ENCODE data around the gene PCDH15.

PCDH15 gene

DNA sequence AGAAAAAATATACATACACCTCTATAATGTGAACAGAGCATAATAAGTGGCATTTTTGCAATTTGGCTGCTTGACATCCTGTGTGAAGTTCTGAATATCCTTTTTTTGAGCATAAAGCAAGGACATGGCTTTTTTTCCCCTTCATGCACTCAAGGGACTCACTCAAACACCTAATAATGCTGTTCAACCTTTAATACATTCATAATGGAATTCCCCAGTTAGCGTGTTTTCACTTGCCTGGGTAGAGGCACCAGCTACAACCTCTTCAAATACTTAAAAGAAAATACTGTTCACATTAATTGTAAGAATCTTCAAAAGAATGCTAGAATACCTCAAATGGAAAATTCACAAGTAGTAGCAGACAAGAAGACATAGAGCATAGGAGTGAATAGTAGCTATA lies 316.8 kb downstream of the PCDH15 start:
- Histone ChIP-seq H3K27ac (ENCODE audit: low read depth, low read length) (no peak overlapping the region), H3K27me3 (ENCODE audit: control insufficient read depth, insufficient read depth, low read length) (no peaks in the 10 kb centered on the region), H3K36me3 (ENCODE audit: control insufficient read depth, insufficient read depth, low read length) (no peaks in the 10 kb centered on the region), H3K4me3 (ENCODE audit: low read depth, low read length) (no peak overlapping the region), H3K9me3 (ENCODE audit: control insufficient read depth, insufficient read depth, low read length) (no peaks in the 10 kb centered on the region), H3K4me1 (ENCODE audit: control insufficient read depth, insufficient read depth, low read length) (no peaks in the 10 kb centered on the region), H3K9ac (ENCODE audit: low read depth, low read length) (no peak overlapping the region)

DNA sequence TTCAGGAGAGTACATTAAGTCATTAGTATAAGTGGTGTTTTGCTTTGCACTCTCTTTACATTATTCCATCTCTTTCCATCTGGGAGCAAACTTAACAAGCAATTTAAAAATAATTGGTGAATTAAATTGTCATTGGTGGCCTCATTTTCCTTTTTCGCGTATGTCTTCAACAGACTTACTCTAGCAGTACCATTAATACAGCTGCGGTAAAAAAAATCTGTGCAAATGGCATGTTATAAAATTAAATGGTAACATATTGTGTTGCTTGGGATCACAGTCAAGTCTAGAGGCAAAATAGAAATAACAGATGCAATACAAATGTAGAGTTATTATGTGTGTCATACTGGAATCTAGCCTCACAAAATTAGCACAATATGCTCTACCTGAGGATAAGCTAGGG lies 322.4 kb downstream of the PCDH15 start:
- Histone ChIP-seq H3K4me3 (ENCODE audit: low read depth, low read length) (no peak overlapping the region), H3K36me3 (ENCODE audit: control insufficient read depth, insufficient read depth, low read length) (no peaks in the 10 kb centered on the region), H3K9ac (ENCODE audit: low read depth, low read length) (no peak overlapping the region), H3K9me3 (ENCODE audit: control insufficient read depth, insufficient read depth, low read length) (no peaks in the 10 kb centered on the region), H3K4me1 (ENCODE audit: control insufficient read depth, insufficient read depth, low read length) (peaks cover 20% of the 10 kb centered on the region), H3K27ac (ENCODE audit: low read depth, low read length) (no peak overlapping the region), H3K27me3 (ENCODE audit: control insufficient read depth, insufficient read depth, low read length) (no peaks in the 10 kb centered on the region)

DNA sequence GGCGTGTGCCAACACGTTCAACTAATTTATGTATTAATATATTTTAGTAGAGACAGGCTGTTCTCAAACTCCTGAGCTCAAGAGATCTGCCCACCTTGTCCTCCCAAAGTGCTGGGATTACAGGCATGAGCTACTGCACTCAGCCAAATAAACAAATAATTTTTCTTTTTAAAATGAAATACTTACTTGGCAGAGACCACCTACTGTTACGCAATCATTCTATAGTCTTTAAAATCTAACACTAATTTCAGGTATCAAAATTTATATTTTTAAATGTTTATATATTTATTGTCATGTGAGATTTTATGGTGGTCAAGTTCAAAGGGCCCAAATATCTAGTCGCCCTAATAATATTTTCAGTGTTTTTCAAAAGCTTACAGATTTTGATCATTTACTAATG lies 323.3 kb downstream of the PCDH15 start:
- H3K27me3 ChIP-seq (ENCODE audit: control insufficient read depth, insufficient read depth, low read length) = no peaks in the 10 kb centered on the region
- H3K36me3 ChIP-seq (ENCODE audit: control insufficient read depth, insufficient read depth, low read length) = no peaks in the 10 kb centered on the region

DNA sequence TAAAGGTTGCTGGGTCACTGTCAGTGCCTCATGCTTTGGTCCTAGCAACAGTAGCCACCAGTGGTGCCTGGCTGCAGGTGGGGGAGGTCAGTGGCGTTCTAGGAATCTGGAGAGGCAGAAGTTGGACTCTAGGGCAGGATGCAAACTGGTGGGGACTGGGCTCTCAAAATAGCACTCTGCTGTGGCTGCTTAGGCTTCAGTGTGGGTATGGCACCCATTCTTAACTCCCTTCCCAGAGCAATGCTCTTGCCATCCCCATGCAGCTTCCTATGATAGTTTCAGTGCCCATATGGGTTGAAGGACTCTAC lies 330.8 kb downstream of the PCDH15 start:
- no peaks in the 10 kb centered on the region for H3K27me3 ChIP-seq (ENCODE audit: control insufficient read depth, insufficient read depth, low read length)
- peaks cover 12% of the 10 kb centered on the region for H3K4me1 ChIP-seq (ENCODE audit: control insufficient read depth, insufficient read depth, low read length)
- H3K9me3 ChIP-seq (ENCODE audit: control insufficient read depth, insufficient read depth, low read length) = no peaks in the 10 kb centered on the region
- no peak overlapping the region for H3K9ac ChIP-seq (ENCODE audit: low read depth, low read length)
- H3K36me3 ChIP-seq (ENCODE audit: control insufficient read depth, insufficient read depth, low read length) = no peaks in the 10 kb centered on the region
- no peak overlapping the region for H3K27ac ChIP-seq (ENCODE audit: low read depth, low read length)
- H3K4me3 ChIP-seq (ENCODE audit: low read depth, low read length) = no peak overlapping the region

More for the DNA sequence above, 323.3 kb downstream of the PCDH15 start:
- no peak overlapping the region for H3K9ac ChIP-seq (ENCODE audit: low read depth, low read length)
- peaks cover 20% of the 10 kb centered on the region for H3K4me1 ChIP-seq (ENCODE audit: control insufficient read depth, insufficient read depth, low read length)
- no peaks in the 10 kb centered on the region for H3K9me3 ChIP-seq (ENCODE audit: control insufficient read depth, insufficient read depth, low read length)
- no peak overlapping the region for H3K27ac ChIP-seq (ENCODE audit: low read depth, low read length)
- no peak overlapping the region for H3K4me3 ChIP-seq (ENCODE audit: low read depth, low read length)

DNA sequence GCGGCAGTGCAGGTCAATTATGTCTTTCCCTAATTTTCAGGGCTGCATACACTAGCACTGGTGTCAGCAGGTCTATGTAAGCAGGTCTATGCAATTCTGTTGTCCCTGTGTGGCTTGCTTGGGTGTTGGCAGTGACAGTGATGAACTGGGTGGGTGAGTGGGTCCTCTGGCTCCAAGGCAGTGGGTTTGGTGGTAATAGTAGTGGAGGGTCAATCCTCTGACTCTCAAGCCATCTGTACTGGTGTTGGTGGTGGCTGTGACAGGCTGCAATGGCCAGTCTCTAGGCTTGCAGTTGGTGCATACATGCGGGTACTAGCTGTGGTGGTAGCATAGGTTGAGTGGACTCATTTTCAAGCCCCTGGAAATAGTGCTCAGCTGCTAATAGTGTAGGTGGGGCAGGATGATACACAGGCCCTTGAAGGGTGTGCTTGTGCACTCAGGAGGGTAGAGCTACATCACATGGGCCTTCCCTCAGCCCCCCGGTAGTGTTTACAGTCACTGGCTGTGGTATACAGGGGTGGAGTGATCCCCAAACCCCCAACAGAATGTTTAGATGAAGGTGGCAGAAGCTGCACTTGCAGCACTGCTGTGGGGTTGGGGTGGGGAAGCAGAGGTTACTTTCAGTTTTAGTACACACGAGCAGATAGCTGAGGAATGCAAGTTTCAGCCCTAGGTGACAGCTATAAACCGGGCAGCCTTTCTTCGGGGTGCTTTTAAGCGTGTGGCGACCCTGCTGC lies 331.3 kb downstream of the PCDH15 start:
- H3K9me3 ChIP-seq (ENCODE audit: control insufficient read depth, insufficient read depth, low read length) = no peaks in the 10 kb centered on the region
- H3K4me3 ChIP-seq (ENCODE audit: low read depth, low read length) = no peak overlapping the region
- H3K4me1 ChIP-seq (ENCODE audit: control insufficient read depth, insufficient read depth, low read length) = peaks cover 9% of the 10 kb centered on the region
- H3K27me3 ChIP-seq (ENCODE audit: control insufficient read depth, insufficient read depth, low read length) = no peaks in the 10 kb centered on the region
- no peak overlapping the region for H3K27ac ChIP-seq (ENCODE audit: low read depth, low read length)
- no peaks in the 10 kb centered on the region for H3K36me3 ChIP-seq (ENCODE audit: control insufficient read depth, insufficient read depth, low read length)
- H3K9ac ChIP-seq (ENCODE audit: low read depth, low read length) = no peak overlapping the region

DNA sequence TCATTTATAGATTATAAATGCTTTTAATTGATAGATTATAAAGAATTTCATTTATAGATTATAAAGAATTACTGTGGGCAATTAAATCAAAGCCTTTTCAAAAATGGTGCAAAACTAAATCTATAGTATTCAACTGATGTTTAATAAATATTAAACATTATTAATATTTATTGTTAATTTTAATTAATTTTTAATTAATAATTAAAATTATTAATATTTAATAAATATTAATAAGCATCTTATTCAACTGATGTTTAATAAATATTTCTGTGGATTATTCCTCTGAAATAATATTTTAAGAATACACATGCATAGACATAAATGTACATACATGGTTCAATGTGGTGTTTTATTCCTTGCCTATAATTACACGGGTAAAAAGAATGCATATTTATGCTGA lies 346.8 kb downstream of the PCDH15 start:
- Histone ChIP-seq H3K9me3 (ENCODE audit: control insufficient read depth, insufficient read depth, low read length) (no peaks in the 10 kb centered on the region), H3K36me3 (ENCODE audit: control insufficient read depth, insufficient read depth, low read length) (no peaks in the 10 kb centered on the region), H3K27me3 (ENCODE audit: control insufficient read depth, insufficient read depth, low read length) (no peaks in the 10 kb centered on the region), H3K9ac (ENCODE audit: low read depth, low read length) (no peak overlapping the region), H3K4me3 (ENCODE audit: low read depth, low read length) (no peak overlapping the region), H3K4me1 (ENCODE audit: control insufficient read depth, insufficient read depth, low read length) (no peaks in the 10 kb centered on the region), H3K27ac (ENCODE audit: low read depth, low read length) (no peak overlapping the region)

DNA sequence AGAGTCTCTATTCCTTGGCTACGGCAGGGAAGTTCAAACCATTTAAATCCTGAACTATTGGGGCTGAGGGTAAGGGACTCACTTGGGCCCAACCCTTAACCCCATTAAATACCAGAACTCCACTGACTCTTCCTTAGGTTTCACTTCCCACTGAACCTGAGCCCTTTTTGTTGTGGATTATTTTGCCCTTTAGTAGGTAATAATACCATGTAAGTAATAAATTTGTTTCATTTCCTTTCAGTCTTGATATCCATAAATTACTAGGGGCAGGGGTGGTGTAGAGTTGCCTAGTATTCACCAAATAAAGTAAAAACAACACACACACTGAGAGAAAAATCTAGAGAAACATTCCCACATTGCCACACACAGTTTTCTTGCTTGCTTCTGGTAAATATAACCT lies 352.0 kb downstream of the PCDH15 start:
- no peak overlapping the region for H3K4me3 ChIP-seq (ENCODE audit: low read depth, low read length)

DNA sequence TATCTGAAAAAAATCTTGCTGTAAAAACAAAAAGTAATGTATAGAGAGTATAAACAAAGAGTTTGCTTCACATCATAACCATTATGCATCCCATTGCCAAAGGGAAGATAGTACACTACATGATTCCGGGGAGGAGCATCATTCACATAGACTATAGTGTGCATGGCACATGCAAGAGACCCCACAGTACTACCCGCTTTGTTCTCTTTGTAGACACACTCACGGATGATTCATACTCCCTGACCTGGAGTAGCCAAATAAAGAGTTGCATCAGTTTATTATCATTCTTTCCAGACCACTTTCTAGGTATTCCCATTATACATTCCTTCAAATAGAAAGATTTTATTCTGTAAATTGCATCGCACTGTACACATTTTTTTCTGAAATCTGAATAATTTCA lies 356.9 kb downstream of the PCDH15 start:
- no peaks in the 10 kb centered on the region for H3K27me3 ChIP-seq (ENCODE audit: control insufficient read depth, insufficient read depth, low read length)
- no peak overlapping the region for H3K9ac ChIP-seq (ENCODE audit: low read depth, low read length)
- no peaks in the 10 kb centered on the region for H3K9me3 ChIP-seq (ENCODE audit: control insufficient read depth, insufficient read depth, low read length)
- H3K36me3 ChIP-seq (ENCODE audit: control insufficient read depth, insufficient read depth, low read length) = no peaks in the 10 kb centered on the region
- no peaks in the 10 kb centered on the region for H3K4me1 ChIP-seq (ENCODE audit: control insufficient read depth, insufficient read depth, low read length)
- H3K27ac ChIP-seq (ENCODE audit: low read depth, low read length) = no peak overlapping the region
- H3K4me3 ChIP-seq (ENCODE audit: low read depth, low read length) = no peak overlapping the region

More for the DNA sequence above, 352.0 kb downstream of the PCDH15 start:
- no peak overlapping the region for H3K9ac ChIP-seq (ENCODE audit: low read depth, low read length)
- no peaks in the 10 kb centered on the region for H3K4me1 ChIP-seq (ENCODE audit: control insufficient read depth, insufficient read depth, low read length)
- H3K27me3 ChIP-seq (ENCODE audit: control insufficient read depth, insufficient read depth, low read length) = no peaks in the 10 kb centered on the region
- no peak overlapping the region for H3K27ac ChIP-seq (ENCODE audit: low read depth, low read length)
- no peaks in the 10 kb centered on the region for H3K36me3 ChIP-seq (ENCODE audit: control insufficient read depth, insufficient read depth, low read length)
- no peaks in the 10 kb centered on the region for H3K9me3 ChIP-seq (ENCODE audit: control insufficient read depth, insufficient read depth, low read length)

DNA sequence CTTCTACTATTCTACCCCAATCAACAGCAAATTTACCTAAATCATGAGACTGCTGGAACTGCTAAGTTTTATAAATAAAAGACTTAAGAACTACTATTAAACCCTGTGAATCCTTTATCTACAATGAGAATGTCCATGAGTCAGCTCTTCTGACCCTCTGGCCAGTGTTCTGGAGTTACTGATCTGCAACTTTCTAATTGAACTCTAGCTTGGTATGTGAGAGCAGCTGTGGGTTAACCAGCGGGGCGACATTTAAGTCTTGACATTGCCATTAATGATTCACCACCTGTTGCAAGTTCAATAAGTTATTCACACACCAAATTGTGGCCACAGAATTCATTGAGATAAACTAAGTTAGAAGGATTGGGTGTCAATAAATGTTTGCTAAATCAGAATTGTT lies 359.8 kb downstream of the PCDH15 start:
- H3K4me1 ChIP-seq (ENCODE audit: control insufficient read depth, insufficient read depth, low read length) = peaks cover 6% of the 10 kb centered on the region
- no peaks in the 10 kb centered on the region for H3K36me3 ChIP-seq (ENCODE audit: control insufficient read depth, insufficient read depth, low read length)
- H3K9me3 ChIP-seq (ENCODE audit: control insufficient read depth, insufficient read depth, low read length) = no peaks in the 10 kb centered on the region
- H3K9ac ChIP-seq (ENCODE audit: low read depth, low read length) = no peak overlapping the region
- H3K27ac ChIP-seq (ENCODE audit: low read depth, low read length) = no peak overlapping the region
- no peaks in the 10 kb centered on the region for H3K27me3 ChIP-seq (ENCODE audit: control insufficient read depth, insufficient read depth, low read length)
- no peak overlapping the region for H3K4me3 ChIP-seq (ENCODE audit: low read depth, low read length)

DNA sequence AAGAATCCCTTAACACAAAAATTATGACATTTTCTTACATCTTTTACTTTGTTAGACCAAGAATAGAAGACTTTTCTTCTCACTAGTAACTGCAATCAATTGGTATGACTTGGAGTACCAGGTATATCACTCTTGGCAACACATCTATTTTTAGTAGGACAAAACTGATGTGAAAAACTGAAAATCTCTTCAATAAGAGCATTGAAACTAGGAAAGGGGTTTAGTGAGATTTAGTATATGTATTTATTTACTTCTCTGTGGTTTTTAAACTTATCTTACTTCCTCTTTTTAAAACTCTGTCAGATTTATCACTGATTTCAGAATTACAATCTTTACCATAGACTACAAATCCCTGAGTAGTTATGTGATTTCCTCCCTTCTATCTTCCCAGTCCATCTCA lies 366.2 kb downstream of the PCDH15 start:
- H3K4me1 ChIP-seq (ENCODE audit: control insufficient read depth, insufficient read depth, low read length) = peaks cover 6% of the 10 kb centered on the region
- H3K9ac ChIP-seq (ENCODE audit: low read depth, low read length) = no peak overlapping the region
- H3K4me3 ChIP-seq (ENCODE audit: low read depth, low read length) = no peak overlapping the region
- no peaks in the 10 kb centered on the region for H3K36me3 ChIP-seq (ENCODE audit: control insufficient read depth, insufficient read depth, low read length)
- no peaks in the 10 kb centered on the region for H3K9me3 ChIP-seq (ENCODE audit: control insufficient read depth, insufficient read depth, low read length)
- no peak overlapping the region for H3K27ac ChIP-seq (ENCODE audit: low read depth, low read length)
- no peaks in the 10 kb centered on the region for H3K27me3 ChIP-seq (ENCODE audit: control insufficient read depth, insufficient read depth, low read length)

DNA sequence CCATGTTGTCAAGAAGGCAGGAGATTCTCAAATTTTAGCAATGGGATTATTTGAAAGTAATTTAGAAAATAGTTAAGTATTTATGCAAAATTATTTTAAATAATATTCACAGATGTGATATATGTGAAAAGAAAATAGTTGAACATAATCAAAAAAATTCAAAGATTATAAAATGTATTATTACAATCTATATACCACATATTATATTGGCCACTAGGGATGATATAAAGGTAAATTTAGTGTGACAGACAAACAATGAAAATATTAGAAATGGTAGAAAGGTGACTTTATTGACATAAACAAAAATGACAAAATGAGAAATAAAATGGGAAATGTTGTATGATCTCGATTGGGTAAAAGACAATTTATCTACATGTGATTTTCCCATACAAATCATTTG lies 385.5 kb downstream of the PCDH15 start:
- Histone ChIP-seq H3K27me3 (ENCODE audit: control insufficient read depth, insufficient read depth, low read length) (no peaks in the 10 kb centered on the region), H3K9ac (ENCODE audit: low read depth, low read length) (no peak overlapping the region), H3K4me1 (ENCODE audit: control insufficient read depth, insufficient read depth, low read length) (peaks cover 5% of the 10 kb centered on the region), H3K36me3 (ENCODE audit: control insufficient read depth, insufficient read depth, low read length) (no peaks in the 10 kb centered on the region), H3K9me3 (ENCODE audit: control insufficient read depth, insufficient read depth, low read length) (no peaks in the 10 kb centered on the region), H3K4me3 (ENCODE audit: low read depth, low read length) (no peak overlapping the region), H3K27ac (ENCODE audit: low read depth, low read length) (no peak overlapping the region)

DNA sequence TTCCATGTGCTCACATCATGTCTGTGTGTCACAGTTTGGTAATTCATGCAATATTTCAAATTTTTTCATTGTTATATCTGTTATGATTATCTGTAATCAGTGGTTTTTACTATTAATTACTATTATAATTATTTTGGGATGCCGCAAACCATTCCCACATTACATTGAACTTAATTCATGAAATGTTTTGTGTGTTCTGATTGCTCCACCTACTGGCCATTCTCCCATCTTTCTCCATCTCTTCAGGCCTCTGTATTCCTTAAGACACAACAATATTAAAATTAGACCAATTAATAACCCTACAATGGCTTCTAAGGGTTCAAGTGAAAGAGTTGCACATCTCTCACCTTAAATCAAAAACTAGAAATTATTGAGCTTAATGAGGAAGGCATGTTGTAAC lies 398.5 kb downstream of the PCDH15 start:
- no peaks in the 10 kb centered on the region for H3K27me3 ChIP-seq (ENCODE audit: control insufficient read depth, insufficient read depth, low read length)
- H3K4me3 ChIP-seq (ENCODE audit: low read depth, low read length) = no peak overlapping the region
- no peak overlapping the region for H3K27ac ChIP-seq (ENCODE audit: low read depth, low read length)
- no peak overlapping the region for H3K9ac ChIP-seq (ENCODE audit: low read depth, low read length)
- no peaks in the 10 kb centered on the region for H3K36me3 ChIP-seq (ENCODE audit: control insufficient read depth, insufficient read depth, low read length)
- peaks cover 7% of the 10 kb centered on the region; the same call in 1 of the 2 replicates for H3K4me1 ChIP-seq (ENCODE audit: control insufficient read depth, insufficient read depth, low read length)
- no peaks in the 10 kb centered on the region for H3K9me3 ChIP-seq (ENCODE audit: control insufficient read depth, insufficient read depth, low read length)
